Pancreas (tissue), 10 donors: ENCODE measurements around the gene KRT72. TPM values are rescaled to one million over a fixed set of nuclear protein-coding genes. Genes with fewer than 3 reads are reported as not detected.
"Not testable (repeated sequence)": the region's sequence is repeated elsewhere in the genome, so short reads cannot be mapped to it uniquely, and the experiment has no call there.

ENCODE experiments used
- ATAC-seq, 4 donors: fragments of 200-7000 bp; cut with Tn5 transposase; one replicate each; pipeline versions ENCODE4 v1.8.0 to v1.9.1; 2020; ENCODE audit warnings: mild to moderate bottlenecking in 4 of 4, moderate library complexity in 4 of 4
- DNase-seq, 6 donors: peaks; one replicate each; pipeline ENCODE4 v3.0.0-alpha.2; 2020
- FAIRE-seq: peaks from 2 replicates; lab custom pipeline; 2012; peaks lifted over from hg19 to GRCh38; lab: Jason Lieb, UNC
- H3K27ac ChIP-seq, 4 donors: fragments of 200-600 bp; sonication (generic); 1 replicate in 3 of 4; 2 replicates in 1 of 4; pipeline versions ENCODE4 v1.5.0 to v1.8.0; 2020
- H3K27me3 ChIP-seq, 4 donors: fragments of 200-600 bp; one replicate each; pipeline ENCODE4 v1.8.0; 2021
- H3K36me3 ChIP-seq, 3 donors: fragments of 200-600 bp; sonication (generic) in 1 of 3; one replicate each; pipeline versions ENCODE4 v1.5.0 to v1.8.0; 2020 to 2021
- H3K4me1 ChIP-seq, 3 donors: fragments of 200-600 bp; one replicate each; pipeline ENCODE4 v1.8.0; 2021
- H3K4me3 ChIP-seq, 4 donors: fragments of 200-600 bp; sonication (generic) in 2 of 4; one replicate each; pipeline versions ENCODE4 v1.5.0 to v1.8.0; 2020 to 2021
- H3K9me3 ChIP-seq, 4 donors: fragments of 200-600 bp; one replicate each; pipeline ENCODE4 v1.8.0; 2021
- WGBS, 2 donors: extraction: QIAGEN DNeasy Blood & Tissue Kit; methylation state at CpG; one replicate each; pipeline ENCODE4 v1.1.7; 2013; 5-methylcytosine and 5-hydroxymethylcytosine counted together
- intact Hi-C, 3 donors: fragments of 100-400 bp; cut with DNase I; formaldehyde crosslinking; loops; one replicate each; pipeline versions ENCODE4 v1.11.1 to v1.14.2; 2022
- polyA plus RNA-seq, 2 donors: library from polyadenylated mRNA; stranded (reverse); fragments of 200-250 nt; gene quantifications; one replicate each; pipeline ENCODE4 v1.2.3, GENCODE V29; 2013
- total RNA-seq, 6 donors: library from RNA; stranded (reverse); fragmentation: NEBNext Ultra II Directional in 4 of 6; extraction: Animal tissue kit (Norgen Biotek cat#: 25700) in 4 of 6; gene quantifications; one replicate each; pipeline versions ENCODE4 v1.2.1 to v1.2.4, GENCODE V29; 2021 to 2023
- TF ChIP-seq, protein P1 (sequence below), 4 donors: fragments of 200-600 bp; sonication (generic) in 3 of 4; IDR thresholded peaks; one replicate each; pipeline versions ENCODE4 v1.5.0 to v1.8.0; 2021; ENCODE audit warnings: antibody characterized with exemption in 4 of 4
- donor health status: healthy with polysubstance abuse.
- donor health status: DM: no; HTN: no; CAD: no; lungs with moderate emphysema.
- donor health status: DM: no; HTN: no; CAD: no.
- donor health status: control.
- donor health status: control.
- donor health status: Bipolar disorder and iron deficiency.
- donor health status: DM: yes; HTN: yes; CAD: no.
- donor health status: DM: no; HTN: no; CAD: no.
- donor health status: DM: no; HTN: no; CAD: no.
- donor health status: DM: yes; HTN: yes; CAD: no.

Gene KRT72
- total and polyA plus RNA-seq, 8 donors = 0.09 TPM; not detected in 7

DNA sequence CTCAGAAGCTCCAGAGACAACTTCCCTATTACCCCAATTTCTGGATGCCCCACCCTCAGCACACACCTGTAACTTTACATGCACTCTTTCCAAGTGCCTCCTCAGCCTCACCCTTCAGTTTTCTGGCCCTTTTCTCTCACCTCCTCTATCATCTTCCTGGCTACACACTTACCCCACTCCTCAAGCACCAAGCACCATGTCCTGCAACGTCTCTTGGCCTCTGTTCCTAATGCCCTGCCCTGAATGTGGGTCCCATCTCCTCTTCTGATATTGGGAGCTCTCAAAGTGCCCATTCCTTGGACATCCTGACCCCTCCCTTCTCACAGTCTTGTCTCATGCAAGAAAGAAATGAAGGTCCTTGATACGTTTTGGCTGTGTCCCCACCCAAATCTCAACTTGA, 1.2 kb downstream of the KRT72 start:
- ATAC-seq (no peak), DNase-seq (no peak), FAIRE-seq (no peak)
- Histone ChIP-seq H3K27ac (no peak overlapping the region), H3K9me3 (no peaks in the 10 kb centered on the region), H3K4me1 (no peaks in the 10 kb centered on the region), H3K36me3 (no peaks in the 10 kb centered on the region), H3K4me3 (no peak overlapping the region), H3K27me3 (peaks cover 0 to 11% (median 4%) of the 10 kb centered on the region in 4 donors)
- 40 to 53% methylated on average over 2 of the region's 2 CpGs for WGBS, 2 donors
- TF ChIP-seq, protein P1, sequence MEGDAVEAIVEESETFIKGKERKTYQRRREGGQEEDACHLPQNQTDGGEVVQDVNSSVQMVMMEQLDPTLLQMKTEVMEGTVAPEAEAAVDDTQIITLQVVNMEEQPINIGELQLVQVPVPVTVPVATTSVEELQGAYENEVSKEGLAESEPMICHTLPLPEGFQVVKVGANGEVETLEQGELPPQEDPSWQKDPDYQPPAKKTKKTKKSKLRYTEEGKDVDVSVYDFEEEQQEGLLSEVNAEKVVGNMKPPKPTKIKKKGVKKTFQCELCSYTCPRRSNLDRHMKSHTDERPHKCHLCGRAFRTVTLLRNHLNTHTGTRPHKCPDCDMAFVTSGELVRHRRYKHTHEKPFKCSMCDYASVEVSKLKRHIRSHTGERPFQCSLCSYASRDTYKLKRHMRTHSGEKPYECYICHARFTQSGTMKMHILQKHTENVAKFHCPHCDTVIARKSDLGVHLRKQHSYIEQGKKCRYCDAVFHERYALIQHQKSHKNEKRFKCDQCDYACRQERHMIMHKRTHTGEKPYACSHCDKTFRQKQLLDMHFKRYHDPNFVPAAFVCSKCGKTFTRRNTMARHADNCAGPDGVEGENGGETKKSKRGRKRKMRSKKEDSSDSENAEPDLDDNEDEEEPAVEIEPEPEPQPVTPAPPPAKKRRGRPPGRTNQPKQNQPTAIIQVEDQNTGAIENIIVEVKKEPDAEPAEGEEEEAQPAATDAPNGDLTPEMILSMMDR (IDR thresholded peaks at IDR 0.05) = no peak
- intact Hi-C loops = no loop called here

DNA sequence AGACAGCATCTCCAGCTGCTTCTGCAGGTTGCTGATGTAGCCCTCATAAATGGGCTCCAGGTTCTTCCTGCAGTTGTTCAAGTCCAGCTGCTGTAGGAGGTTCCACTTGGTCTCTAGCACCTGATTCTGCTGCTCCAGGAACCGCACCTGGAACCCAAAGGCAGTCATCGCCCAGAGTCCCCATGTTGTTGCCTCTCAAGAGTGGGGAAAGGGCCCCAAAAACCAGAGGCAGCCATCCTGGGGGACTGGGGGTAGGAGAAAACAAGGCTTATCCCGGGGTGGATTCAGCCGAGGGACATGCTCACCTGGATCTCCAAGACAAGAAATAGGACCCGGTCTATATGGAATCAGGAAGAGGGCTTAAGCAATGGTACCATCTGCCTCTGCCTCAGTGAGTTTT, 2.3 kb downstream of the KRT72 start:
- FAIRE-seq (no peak), ATAC-seq (no peak), DNase-seq (no peak)
- intact Hi-C loops = no loop called here
- TF ChIP-seq, protein P1 (IDR thresholded peaks at IDR 0.05) = no peak
- peaks cover 0 to 15% (median 4%) of the 10 kb centered on the region in 4 donors for H3K27me3 ChIP-seq
- no peak overlapping the region for H3K4me3 ChIP-seq
- 67 to 70% methylated on average over 5 of the region's 5 CpGs for WGBS, 2 donors
- H3K27ac ChIP-seq = no peak overlapping the region
- H3K36me3 ChIP-seq = no peaks in the 10 kb centered on the region
- H3K9me3 ChIP-seq = no peaks in the 10 kb centered on the region
- H3K4me1 ChIP-seq = no peaks in the 10 kb centered on the region

DNA sequence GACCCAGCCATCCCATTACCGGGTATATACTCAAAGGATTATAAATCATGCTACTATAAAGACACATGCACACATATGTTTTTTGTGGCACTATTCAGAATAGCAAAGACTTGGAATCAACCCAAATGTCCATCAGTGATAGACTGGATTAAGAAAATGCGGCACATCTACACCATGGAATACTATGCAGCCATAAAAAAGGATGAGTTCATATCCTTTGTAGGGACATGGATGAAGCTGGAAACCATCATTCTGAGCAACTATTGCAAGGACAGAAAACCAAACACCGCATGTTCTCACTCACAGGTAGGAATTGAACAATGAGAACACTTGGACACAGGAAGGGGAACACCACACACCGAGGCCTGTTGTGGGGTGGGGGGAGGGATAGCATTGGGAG, 7.0 kb downstream of the KRT72 start:
- intact Hi-C loops, H3K4me3 ChIP-seq, H3K36me3 ChIP-seq, ATAC-seq, DNase-seq, H3K4me1 ChIP-seq, H3K9me3 ChIP-seq, FAIRE-seq, H3K27ac ChIP-seq, H3K27me3 ChIP-seq: not testable (repeated sequence)
- WGBS, 2 donors = 90 to 93% methylated on average over 4 of the region's 4 CpGs

DNA sequence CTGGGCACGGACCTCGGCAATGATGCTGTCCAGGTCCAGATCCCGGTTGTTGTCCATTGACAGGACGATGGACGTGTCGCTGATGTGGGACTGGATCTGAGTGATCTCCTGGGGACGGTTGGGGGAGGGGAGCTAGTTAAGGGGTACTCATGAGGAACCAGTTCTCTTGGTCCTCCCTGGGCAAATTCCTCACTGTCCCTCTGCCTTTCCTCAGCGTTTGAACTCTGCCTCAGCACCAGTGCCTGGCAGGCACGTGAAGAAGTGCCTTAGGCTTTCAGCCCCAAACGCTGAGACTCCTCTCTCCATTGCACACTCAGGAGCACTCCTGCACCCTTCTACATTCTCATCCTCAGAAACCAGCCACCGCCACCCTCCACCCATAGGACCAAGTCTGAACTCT, 9.7 kb downstream of the KRT72 start:
- Histone ChIP-seq H3K4me1 (no peaks in the 10 kb centered on the region), H3K27me3 (peaks cover 0 to 4% (median 0%) of the 10 kb centered on the region in 4 donors), H3K9me3 (no peaks in the 10 kb centered on the region), H3K4me3 (no peak overlapping the region), H3K27ac (no peak overlapping the region), H3K36me3 (no peaks in the 10 kb centered on the region)
- FAIRE-seq (no peak), ATAC-seq (no peak), DNase-seq (no peak)
- WGBS, 2 donors = 74 to 80% methylated on average over 11 of the region's 11 CpGs
- intact Hi-C loops = no loop called here
- TF ChIP-seq, protein P1 (IDR thresholded peaks at IDR 0.05) = no peak

DNA sequence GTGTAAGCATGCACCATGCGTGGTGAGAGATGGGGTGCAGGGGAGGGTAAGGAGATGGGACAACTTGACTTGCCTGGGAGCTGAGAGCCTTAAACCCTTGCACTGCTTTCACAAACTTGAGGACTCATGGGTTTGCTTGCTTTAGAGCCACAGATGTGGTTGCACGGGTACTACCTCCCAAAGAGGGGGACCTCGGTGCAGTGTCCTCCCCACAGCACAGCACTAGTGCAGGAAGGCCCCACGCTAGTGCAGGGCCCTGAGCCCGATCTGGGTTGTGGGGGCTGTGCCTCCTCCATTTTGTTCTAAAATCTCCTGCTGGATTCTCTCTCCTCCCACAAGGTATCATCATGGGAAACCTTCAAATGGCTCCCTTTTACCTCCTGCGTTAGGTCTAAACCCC, 11.2 kb downstream of the KRT72 start:
- Histone ChIP-seq H3K27ac (no peak overlapping the region), H3K4me1 (no peaks in the 10 kb centered on the region), H3K4me3 (no peak overlapping the region), H3K9me3 (no peaks in the 10 kb centered on the region), H3K36me3 (no peaks in the 10 kb centered on the region), H3K27me3 (peaks cover 0 to 4% (median 0%) of the 10 kb centered on the region in 4 donors)
- TF ChIP-seq, protein P1 (IDR thresholded peaks at IDR 0.05) = no peak
- ATAC-seq (no peak), DNase-seq (no peak), FAIRE-seq (no peak)
- 80 to 82% methylated on average over 6 of the region's 6 CpGs for WGBS, 2 donors
- intact Hi-C loops = no loop called here
